CD14-positive monocyte (primary cell): ENCODE data around the gene EFL1. TPM values are rescaled to one million over a fixed set of nuclear protein-coding genes. Genes with fewer than 3 reads are reported as not detected.

ENCODE experiments used
- DNase-seq, 3 donors: peaks; one replicate each; pipeline ENCODE4 v3.0.0-alpha.2; 2011 to 2022
- H2AFZ ChIP-seq: 2 replicates; pipeline ENCODE4 v1.6.0; 2012; ENCODE audit warnings: mild to moderate bottlenecking, low read depth, low read length, inconsistent platforms; ENCODE audit not compliant: insufficient read depth, poor library complexity, severe bottlenecking
- H3K27ac ChIP-seq, 2 donors: 1 replicate in 1 of 2; 2 replicates in 1 of 2; pipeline ENCODE4 v1.5.1; 2012 to 2013; ENCODE audit warnings: low read length in 2 of 2, control low read depth in 1 of 2, inconsistent platforms in 1 of 2, low read depth in 1 of 2, mild to moderate bottlenecking in 1 of 2
- H3K27me3 ChIP-seq, 2 donors: one replicate each; pipeline versions ENCODE4 v1.6.0 to v1.6.1; 2011 to 2013; ENCODE audit warnings: low read length in 2 of 2; ENCODE audit not compliant: control insufficient read depth in 2 of 2, insufficient read depth in 2 of 2
- H3K36me3 ChIP-seq, 2 donors: replicated peaks in 1 of 2; 1 replicate in 1 of 2; 2 replicates in 1 of 2; pipeline versions ENCODE4 v1.5.1 to v1.6.1; 2012 to 2013; ENCODE audit warnings: low read length in 2 of 2, control low read depth in 1 of 2, inconsistent platforms in 1 of 2, mild to moderate bottlenecking in 1 of 2; ENCODE audit not compliant: insufficient read depth in 2 of 2, control insufficient read depth in 1 of 2
- H3K4me1 ChIP-seq, 2 donors: 1 replicate in 1 of 2; 2 replicates in 1 of 2; pipeline versions ENCODE4 v1.5.1 to v1.6.1; 2012 to 2013; ENCODE audit warnings: low read length in 2 of 2, control low read depth in 1 of 2, inconsistent platforms in 1 of 2, mild to moderate bottlenecking in 1 of 2, moderate library complexity in 1 of 2; ENCODE audit not compliant: insufficient read depth in 2 of 2, control insufficient read depth in 1 of 2
- H3K4me2 ChIP-seq: replicated peaks from 2 replicates; pipeline ENCODE3; 2012; ENCODE audit warnings: low read length, moderate library complexity, mild to moderate bottlenecking; ENCODE audit not compliant: poor library complexity, severe bottlenecking; ENCODE audit errors: extremely low read depth
- H3K4me3 ChIP-seq, 3 experiments: fragments of 200-600 bp in 1 of 3; sonication (generic) in 1 of 3; replicated peaks in 1 of 3; 1 replicate in 2 of 3; 2 replicates in 1 of 3; pipeline ENCODE4 v1.5.1; 2011 to 2013; ENCODE audit warnings: low read length in 3 of 3, mild to moderate bottlenecking in 3 of 3, control low read depth in 2 of 3, low read depth in 2 of 3, inconsistent platforms in 1 of 3, moderate library complexity in 1 of 3
- H3K79me2 ChIP-seq: 2 replicates; pipeline ENCODE4 v1.6.0; 2012; ENCODE audit warnings: mild to moderate bottlenecking, control low read depth, inconsistent platforms, low read length, moderate library complexity; ENCODE audit not compliant: insufficient read depth
- H3K9ac ChIP-seq: 2 replicates; pipeline ENCODE4 v1.6.0; 2017; ENCODE audit warnings: low read length, mild to moderate bottlenecking; ENCODE audit not compliant: insufficient read depth, poor library complexity, severe bottlenecking
- H3K9me3 ChIP-seq, 2 donors: replicated peaks in 1 of 2; 1 replicate in 1 of 2; 2 replicates in 1 of 2; pipeline versions ENCODE4 v1.5.1 to v1.6.1; 2012 to 2013; ENCODE audit warnings: low read length in 2 of 2, control low read depth in 1 of 2; ENCODE audit not compliant: control insufficient read depth in 1 of 2, insufficient read depth in 1 of 2
- H4K20me1 ChIP-seq: 2 replicates; pipeline ENCODE4 v1.6.0; 2012; ENCODE audit warnings: mild to moderate bottlenecking, low read length, control low read depth, moderate library complexity; ENCODE audit not compliant: insufficient read depth
- H3K27ac Mint-ChIP-seq, 7 donors: one replicate each; pipeline ENCODE4 v1.8.0; 2020; ENCODE audit warnings: mild to moderate bottlenecking in 7 of 7, mixed read lengths in 7 of 7, moderate library complexity in 6 of 7, inconsistent platforms in 2 of 7
- H3K27me3 Mint-ChIP-seq, 3 donors: one replicate each; pipeline ENCODE4 v1.8.0; 2021 to 2022; ENCODE audit warnings: low read depth in 3 of 3, mild to moderate bottlenecking in 3 of 3, mixed read lengths in 3 of 3, moderate library complexity in 3 of 3, inconsistent platforms in 1 of 3
- H3K36me3 Mint-ChIP-seq, 2 donors: one replicate each; pipeline ENCODE4 v1.8.0; 2020; ENCODE audit warnings: mixed read lengths in 2 of 2, inconsistent platforms in 1 of 2, mild to moderate bottlenecking in 1 of 2
- H3K4me1 Mint-ChIP-seq: one replicate; pipeline ENCODE4 v1.8.0; 2020; ENCODE audit warnings: mild to moderate bottlenecking, mixed read lengths
- H3K4me3 Mint-ChIP-seq, 2 donors: one replicate each; pipeline ENCODE4 v1.8.0; 2020; ENCODE audit warnings: mild to moderate bottlenecking in 2 of 2, mixed read lengths in 2 of 2, moderate library complexity in 1 of 2
- H3K9me3 Mint-ChIP-seq, 7 donors: one replicate each; pipeline ENCODE4 v1.8.0; 2020 to 2022; ENCODE audit warnings: mixed read lengths in 7 of 7, mild to moderate bottlenecking in 6 of 7, moderate library complexity in 6 of 7, inconsistent platforms in 2 of 7
- WGBS: methylation state at CpG from one replicate; pipeline ENCODE4 v1.1.5; 2013; ENCODE audit warnings: missing lambda C conversion rate; ENCODE audit not compliant: insufficient coverage; 5-methylcytosine and 5-hydroxymethylcytosine counted together
- intact Hi-C, 2 donors: fragments of 100-400 bp; cut with micrococcal nuclease; formaldehyde crosslinking; loops; one replicate each; pipeline versions ENCODE4 v1.15.0 to v1.15.1; 2023
- polyA plus RNA-seq, 3 donors: library from polyadenylated mRNA; depleted of rRNA in 1 of 3; unstranded in 2 of 3; stranded (reverse) in 1 of 3; fragments of 300-500 nt in 2 of 3; fragments of >200 nt in 1 of 3; fragmentation: Illumina TruSeq in 2 of 3; gene quantifications; 1 replicate in 2 of 3; 2 replicates in 1 of 3; pipeline ENCODE4 v1.2.3, GENCODE V29; 2012 to 2021
- TF ChIP-seq, protein P1 (sequence below): fragments of 200-600 bp; IDR thresholded peaks from one replicate; pipeline ENCODE4 v1.8.0; 2022; ENCODE audit warnings: antibody characterized with exemption, mild to moderate bottlenecking

Gene EFL1
- polyA plus RNA-seq, 3 donors = 5.2 to 10.0 (median 7.1) TPM

DNA sequence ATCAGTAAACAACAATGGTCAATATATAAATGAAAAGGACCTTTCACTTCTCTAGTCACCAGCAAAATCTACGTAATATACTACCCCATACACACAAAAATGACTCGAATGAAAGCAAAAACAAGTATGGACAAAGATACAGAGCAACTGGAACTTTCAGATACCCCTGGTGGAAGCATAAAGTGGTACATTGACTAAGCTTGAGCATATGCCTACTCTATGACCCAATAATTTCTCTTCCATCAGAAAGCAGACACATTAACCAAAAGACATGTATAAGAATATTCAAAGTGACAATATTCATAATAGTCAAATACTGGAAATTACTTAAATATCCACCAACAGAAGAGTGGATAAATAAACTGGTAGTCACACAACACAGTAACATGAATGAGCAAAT, 86.0 kb downstream of the EFL1 start:
- Mint-ChIP-seq H3K4me1 (peaks cover 8% of the 10 kb centered on the region), H3K9me3 (no peaks in the 10 kb centered on the region), H3K4me3 (no peak overlapping the region), H3K27me3 (peaks cover 0 to 1% (median 0%) of the 10 kb centered on the region in 3 donors), H3K36me3 (peaks cover 2 to 4% of the 10 kb centered on the region in 2 donors), H3K27ac (no peak overlapping the region)
- Histone ChIP-seq H3K4me2 (no peak overlapping the region), H3K27ac (no peak overlapping the region), H3K4me1 (no peaks in the 10 kb centered on the region), H3K27me3 (no peaks in the 10 kb centered on the region), H3K9ac (no peak overlapping the region), H4K20me1 (no peaks in the 10 kb centered on the region), H3K9me3 (no peaks in the 10 kb centered on the region), H2AFZ (no peak overlapping the region), H3K4me3 (no peak overlapping the region), H3K79me2 (no peaks in the 10 kb centered on the region), H3K36me3 (peaks cover 0 to under 1% of the 10 kb centered on the region in 2 donors)
- DNase-seq = no peak
- TF ChIP-seq, protein P1, sequence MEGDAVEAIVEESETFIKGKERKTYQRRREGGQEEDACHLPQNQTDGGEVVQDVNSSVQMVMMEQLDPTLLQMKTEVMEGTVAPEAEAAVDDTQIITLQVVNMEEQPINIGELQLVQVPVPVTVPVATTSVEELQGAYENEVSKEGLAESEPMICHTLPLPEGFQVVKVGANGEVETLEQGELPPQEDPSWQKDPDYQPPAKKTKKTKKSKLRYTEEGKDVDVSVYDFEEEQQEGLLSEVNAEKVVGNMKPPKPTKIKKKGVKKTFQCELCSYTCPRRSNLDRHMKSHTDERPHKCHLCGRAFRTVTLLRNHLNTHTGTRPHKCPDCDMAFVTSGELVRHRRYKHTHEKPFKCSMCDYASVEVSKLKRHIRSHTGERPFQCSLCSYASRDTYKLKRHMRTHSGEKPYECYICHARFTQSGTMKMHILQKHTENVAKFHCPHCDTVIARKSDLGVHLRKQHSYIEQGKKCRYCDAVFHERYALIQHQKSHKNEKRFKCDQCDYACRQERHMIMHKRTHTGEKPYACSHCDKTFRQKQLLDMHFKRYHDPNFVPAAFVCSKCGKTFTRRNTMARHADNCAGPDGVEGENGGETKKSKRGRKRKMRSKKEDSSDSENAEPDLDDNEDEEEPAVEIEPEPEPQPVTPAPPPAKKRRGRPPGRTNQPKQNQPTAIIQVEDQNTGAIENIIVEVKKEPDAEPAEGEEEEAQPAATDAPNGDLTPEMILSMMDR = no peak
- WGBS = no CpG with 5 or more reads among the region's 2 CpGs
- intact Hi-C loops = no loop called here

DNA sequence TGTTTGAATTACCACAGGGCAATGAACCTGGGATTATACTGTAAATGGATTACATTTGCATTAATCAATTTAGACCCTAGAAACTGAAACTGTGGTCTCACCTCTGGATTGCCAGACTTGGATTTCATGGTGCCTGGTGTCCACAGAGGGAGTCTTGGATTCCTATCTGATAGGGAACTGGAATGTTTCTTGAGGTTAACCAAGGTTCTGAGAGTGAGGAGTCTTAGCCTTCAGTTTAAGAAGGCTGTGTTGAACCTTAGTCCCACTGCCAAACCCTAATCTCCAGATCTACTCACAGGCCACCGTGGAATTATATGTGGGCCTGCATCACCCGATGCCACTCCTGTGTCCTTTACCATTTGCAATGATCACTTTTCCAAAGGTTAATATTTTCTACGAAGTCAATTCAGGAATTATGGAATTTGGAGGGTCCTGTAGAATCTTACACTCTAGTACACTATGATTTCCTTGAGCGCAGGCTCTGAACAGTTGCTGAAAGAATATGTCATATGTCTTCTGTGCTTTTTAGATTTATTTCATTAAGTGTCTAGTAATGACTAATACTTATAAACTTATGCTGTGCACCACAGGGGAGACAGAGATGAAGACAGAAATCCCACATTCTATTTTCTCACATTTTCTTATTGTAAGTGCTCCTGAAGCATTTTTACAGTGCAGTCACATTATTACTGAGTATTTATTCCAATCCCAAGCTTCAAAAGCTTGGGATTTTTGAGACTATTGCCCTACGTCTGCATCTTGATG, 87.9 kb downstream of the EFL1 start:
- no peaks in the 10 kb centered on the region for H3K79me2 ChIP-seq
- H3K27me3 ChIP-seq = no peaks in the 10 kb centered on the region
- no peak overlapping the region for H3K4me3 ChIP-seq
- Mint-ChIP-seq H3K36me3 (peaks cover 0 to 6% of the 10 kb centered on the region in 2 donors), H3K27ac (no peak overlapping the region), H3K9me3 (no peaks in the 10 kb centered on the region), H3K4me3 (no peak overlapping the region), H3K27me3 (peaks cover 0 to 1% (median 0%) of the 10 kb centered on the region in 3 donors), H3K4me1 (peaks cover 15% of the 10 kb centered on the region)
- H2AFZ ChIP-seq = no peak overlapping the region
- 100% methylated on average over 1 of the region's 5 CpGs for WGBS
- intact Hi-C loops = no loop called here
- H3K36me3 ChIP-seq = no peaks in the 10 kb centered on the region
- H3K9me3 ChIP-seq = no peaks in the 10 kb centered on the region
- TF ChIP-seq, protein P1 = no peak
- no peaks in the 10 kb centered on the region for H3K4me1 ChIP-seq
- H3K9ac ChIP-seq = no peak overlapping the region
- H3K4me2 ChIP-seq = no peak overlapping the region
- no peak overlapping the region for H3K27ac ChIP-seq
- no peak for DNase-seq
- no peaks in the 10 kb centered on the region for H4K20me1 ChIP-seq
